Type B pancreatic cell (in vitro differentiated cells): ENCODE measurements around the gene MOBP. TPM values are rescaled to one million over a fixed set of nuclear protein-coding genes. Genes with fewer than 3 reads are reported as not detected.

Experiments used
- DNase-seq: peaks from one replicate; pipeline ENCODE4 v3.0.0; 2021; ENCODE audit warnings: mixed read lengths; ENCODE audit not compliant: unreplicated experiment; ENCODE audit errors: extremely low spot score
- H3K27ac Mint-ChIP-seq: 2 replicates; pipeline ENCODE4 v1.8.0; 2021; ENCODE audit warnings: mild to moderate bottlenecking, mixed read lengths
- H3K27me3 Mint-ChIP-seq: 2 replicates; pipeline ENCODE4 v1.8.0; 2021; ENCODE audit warnings: mixed read lengths
- H3K36me3 Mint-ChIP-seq: 2 replicates; pipeline ENCODE4 v1.8.0; 2021; ENCODE audit warnings: mixed read lengths
- H3K4me1 Mint-ChIP-seq: one replicate; pipeline ENCODE4 v1.8.0; 2021; ENCODE audit warnings: mixed read lengths; ENCODE audit not compliant: unreplicated experiment
- H3K4me3 Mint-ChIP-seq: 2 replicates; pipeline ENCODE4 v1.8.0; 2021; ENCODE audit warnings: mild to moderate bottlenecking, mixed read lengths
- H3K9me3 Mint-ChIP-seq: 2 replicates; pipeline ENCODE4 v1.8.0; 2021; ENCODE audit warnings: mixed read lengths
- CTCF ChIP-seq: fragments of 200-600 bp; sonication (generic); conservative IDR thresholded peaks from 2 replicates; pipeline ENCODE4 v1.5.0; 2021; ENCODE audit warnings: antibody characterized with exemption, mild to moderate bottlenecking
- total RNA-seq: library from RNA; stranded (reverse); gene quantifications from 2 replicates; pipeline ENCODE4 v1.2.1, GENCODE V29; 2021; ENCODE audit warnings: low replicate concordance

MOBP gene
- total RNA-seq, 1 donor from 2014 or later = not detected

GRCh38 chr3:39491014-39491413, 23.5 kb downstream of the MOBP start:
- H3K36me3 Mint-ChIP-seq = no peaks in the 10 kb centered on the region
- TF ChIP-seq CTCF = no peak
- no peak overlapping the region for H3K27ac Mint-ChIP-seq
- peaks cover 29% of the 10 kb centered on the region for H3K27me3 Mint-ChIP-seq
- H3K4me3 Mint-ChIP-seq = no peak overlapping the region
- no peaks in the 10 kb centered on the region for H3K4me1 Mint-ChIP-seq
- H3K9me3 Mint-ChIP-seq = no peaks in the 10 kb centered on the region
- DNase-seq = no peak

GRCh38 chr3:39491733-39492350, 24.4 kb downstream of the MOBP start:
- no peak for DNase-seq
- no peak for TF ChIP-seq CTCF
- no peak overlapping the region for H3K27ac Mint-ChIP-seq
- H3K27me3 Mint-ChIP-seq = peaks cover 29% of the 10 kb centered on the region
- H3K36me3 Mint-ChIP-seq = no peaks in the 10 kb centered on the region
- no peaks in the 10 kb centered on the region for H3K9me3 Mint-ChIP-seq
- H3K4me3 Mint-ChIP-seq = no peak overlapping the region
- no peaks in the 10 kb centered on the region for H3K4me1 Mint-ChIP-seq

- no peak for DNase-seq
- no peak for TF ChIP-seq CTCF
- peaks cover 29% of the 10 kb centered on the region for H3K27me3 Mint-ChIP-seq
- H3K4me1 Mint-ChIP-seq = peaks cover 5% of the 10 kb centered on the region
- no peak overlapping the region for H3K4me3 Mint-ChIP-seq
- no peaks in the 10 kb centered on the region for H3K9me3 Mint-ChIP-seq
- H3K36me3 Mint-ChIP-seq = no peaks in the 10 kb centered on the region
- H3K27ac Mint-ChIP-seq = no peak overlapping the region
Measured at GRCh38 chr3:39494781-39495180, 27.3 kb downstream of the MOBP start.

- H3K4me3 Mint-ChIP-seq = no peak overlapping the region
- no peaks in the 10 kb centered on the region for H3K36me3 Mint-ChIP-seq
- DNase-seq = no peak
- no peak for TF ChIP-seq CTCF
- peaks cover 5% of the 10 kb centered on the region for H3K4me1 Mint-ChIP-seq
- H3K27me3 Mint-ChIP-seq = peaks cover 39% of the 10 kb centered on the region
- no peak overlapping the region for H3K27ac Mint-ChIP-seq
- no peaks in the 10 kb centered on the region for H3K9me3 Mint-ChIP-seq
Measured at GRCh38 chr3:39497753-39498152, 30.3 kb downstream of the MOBP start.

GRCh38 chr3:39499651-39500273, 32.3 kb downstream of the MOBP start:
- Mint-ChIP-seq H3K27me3 (peaks cover 37% of the 10 kb centered on the region), H3K36me3 (no peaks in the 10 kb centered on the region)

More at GRCh38 chr3:39499651-39500273, 32.3 kb downstream of the MOBP start:
- DNase-seq = no peak
- no peak overlapping the region for H3K27ac Mint-ChIP-seq
- H3K4me1 Mint-ChIP-seq = peaks cover 5% of the 10 kb centered on the region
- no peaks in the 10 kb centered on the region for H3K9me3 Mint-ChIP-seq
- no peak for TF ChIP-seq CTCF
- H3K4me3 Mint-ChIP-seq = no peak overlapping the region
